Stimulated activated CD4-positive, alpha-beta T cell treated with anti-CD3 and anti-CD28 coated beads, TNF-alpha, amount 100 ng/mL, for 24 hours (primary cell): Measurements from ENCODE around the gene FSIP1.

Source experiments
- DNase-seq, 3 experiments: peaks; one replicate each; pipeline ENCODE4 v3.0.0-alpha.2; 2020; ENCODE audit warnings: low read depth in 3 of 3

The FSIP1 gene

GRCh38 chr15:39684233-39684632 lies 98.4 kb downstream of the FSIP1 start:
- DNase-seq, result no peak

- DNase-seq, result no peak
Observed at GRCh38 chr15:39682366-39682765, 100.3 kb downstream of the FSIP1 start.

- DNase-seq, result no peak
Observed at GRCh38 chr15:39680868-39681267, 101.8 kb downstream of the FSIP1 start.

- no peak for DNase-seq
Observed at GRCh38 chr15:39672666-39673065, 110.0 kb downstream of the FSIP1 start.

GRCh38 chr15:39672184-39672583 lies 110.5 kb downstream of the FSIP1 start:
- no peak for DNase-seq

- DNase-seq, result no peak
Observed at GRCh38 chr15:39670687-39671086, 112.0 kb downstream of the FSIP1 start.

GRCh38 chr15:39669661-39670060 lies 113.0 kb downstream of the FSIP1 start:
- DNase-seq, result no peak

GRCh38 chr15:39669241-39669640 lies 113.4 kb downstream of the FSIP1 start:
- no peak for DNase-seq

GRCh38 chr15:39668457-39668856 lies 114.2 kb downstream of the FSIP1 start:
- DNase-seq, result no peak

- DNase-seq, result no peak
Observed at GRCh38 chr15:39667382-39668127, 115.1 kb downstream of the FSIP1 start.

- no peak for DNase-seq
Observed at GRCh38 chr15:39666677-39667076, 116.0 kb downstream of the FSIP1 start.

GRCh38 chr15:39665629-39666250 lies 116.9 kb downstream of the FSIP1 start:
- no peak for DNase-seq

- no peak for DNase-seq
Observed at GRCh38 chr15:39663704-39664250, 118.9 kb downstream of the FSIP1 start.

GRCh38 chr15:39661776-39662175 lies 120.9 kb downstream of the FSIP1 start:
- no peak for DNase-seq

- no peak for DNase-seq
Observed at GRCh38 chr15:39658740-39659139, 123.9 kb downstream of the FSIP1 start.

GRCh38 chr15:39657668-39658067 lies 125.0 kb downstream of the FSIP1 start:
- no peak for DNase-seq

- DNase-seq, result no peak
Observed at GRCh38 chr15:39657181-39657580, 125.5 kb downstream of the FSIP1 start.

- no peak for DNase-seq
Observed at GRCh38 chr15:39654304-39654703, 128.3 kb downstream of the FSIP1 start.

GRCh38 chr15:39651881-39652280 lies 130.8 kb downstream of the FSIP1 start:
- DNase-seq, result no peak

GRCh38 chr15:39651295-39651694 lies 131.3 kb downstream of the FSIP1 start:
- no peak for DNase-seq

GRCh38 chr15:39649757-39650156 lies 132.9 kb downstream of the FSIP1 start:
- no peak for DNase-seq

GRCh38 chr15:39646425-39646824 lies 136.2 kb downstream of the FSIP1 start:
- no peak for DNase-seq

- no peak for DNase-seq
Observed at GRCh38 chr15:39645976-39646257, 136.7 kb downstream of the FSIP1 start.
